Panc1 (cell line): ENCODE data around the gene KMT5B. TPM values are rescaled to one million over a fixed set of nuclear protein-coding genes. Genes with fewer than 3 reads are reported as not detected.

Experiments
- ATAC-seq: fragments of 200-7000 bp; cut with Tn5 transposase; 2 replicates; pipeline ENCODE4 v1.9.1; 2020; ENCODE audit warnings: mild to moderate bottlenecking, moderate library complexity
- BruUV-seq: library from RNA; stranded (reverse); fragments of 400-500 nt; replicated peaks from 2 replicates; lab custom pipeline; 2021; lab: Mats Ljungman, UMichigan
- CTCF ChIA-PET: fragments of 300-600 bp; sonication (Branson Sonifier 250); formaldehyde crosslinking; loops from one replicate; lab custom pipeline; 2022; ENCODE audit warnings: antibody characterized with exemption; lab: Charles Lee
- POLR2A ChIA-PET: fragments of 300-600 bp; sonication (Branson Sonifier 250); formaldehyde crosslinking; loops from one replicate; lab custom pipeline; 2022; ENCODE audit warnings: antibody characterized with exemption; lab: Charles Lee
- DNase-seq: peaks from one replicate; pipeline ENCODE4 v3.0.0-alpha.2; 2010; ENCODE audit warnings: low read depth, low spot score
- H3K27ac ChIP-seq: 2 replicates; pipeline ENCODE4 v1.5.1; 2011; ENCODE audit warnings: mild to moderate bottlenecking, low read length, inconsistent platforms
- H3K27me3 ChIP-seq: fragments of 200-500 bp; sonication (Bioruptor generic); 2 replicates; pipeline ENCODE4 v1.6.0; 2014; ENCODE audit warnings: low read length, inconsistent platforms; ENCODE audit not compliant: control insufficient read depth, insufficient read depth
- H3K36me3 ChIP-seq: fragments of 200-500 bp; sonication (Bioruptor generic); 2 replicates; pipeline ENCODE4 v1.5.1; 2014; ENCODE audit warnings: inconsistent platforms, mild to moderate bottlenecking, low read length, moderate library complexity; ENCODE audit not compliant: control insufficient read depth, insufficient read depth
- H3K4me1 ChIP-seq: 2 replicates; pipeline ENCODE4 v1.5.1; 2011; ENCODE audit warnings: inconsistent platforms, mild to moderate bottlenecking, low read length, moderate library complexity; ENCODE audit not compliant: control insufficient read depth, insufficient read depth
- H3K4me3 ChIP-seq, 2 experiments: 2 replicates each; pipeline ENCODE4 v1.5.1; 2011 to 2012; ENCODE audit warnings: low read depth in 2 of 2, low read length in 2 of 2, mild to moderate bottlenecking in 2 of 2, inconsistent platforms in 1 of 2, moderate library complexity in 1 of 2
- H3K9me3 ChIP-seq: fragments of 200-500 bp; sonication (Bioruptor generic); 2 replicates; pipeline ENCODE4 v1.5.1; 2014; ENCODE audit warnings: low read depth, mild to moderate bottlenecking, inconsistent platforms, low read length, moderate library complexity; ENCODE audit not compliant: control insufficient read depth, insufficient read depth
- CTCF ChIP-seq: fragments of 450-650 bp; IDR thresholded peaks from 2 replicates; pipeline ENCODE4 v1.5.1; 2017; ENCODE audit warnings: mild to moderate bottlenecking
- POLR2AphosphoS5 ChIP-seq: IDR thresholded peaks from 2 replicates; pipeline ENCODE4 v1.6.1; 2012; ENCODE audit warnings: mild to moderate bottlenecking, low read depth, low read length, moderate library complexity
- REST ChIP-seq, 2 experiments: IDR thresholded peaks; 2 replicates each; pipeline ENCODE4 v1.6.1; 2011 to 2012; ENCODE audit warnings: low read depth in 2 of 2, control low read depth in 1 of 2, low read length in 1 of 2, mild to moderate bottlenecking in 1 of 2, moderate library complexity in 1 of 2; ENCODE audit not compliant: insufficient read depth in 1 of 2
- SIN3A ChIP-seq: IDR thresholded peaks from 2 replicates; pipeline ENCODE4 v1.6.1; 2012; ENCODE audit warnings: low read depth, mild to moderate bottlenecking, low read length, moderate library complexity, borderline replicate concordance; ENCODE audit not compliant: insufficient read depth
- TCF7L2 ChIP-seq: IDR thresholded peaks from 2 replicates; pipeline ENCODE4 v1.6.1; 2011; ENCODE audit warnings: mild to moderate bottlenecking, low read depth, low read length, inconsistent platforms
- in situ Hi-C: cut with HindIII; loops from 2 replicates; pipeline ENCODE4 v1.10.0; 2016; ENCODE audit warnings: low sequenced_read_pairs, low pct_unique_long_range_greater_than_20kb
- intact Hi-C: fragments of 100-400 bp; cut with micrococcal nuclease; formaldehyde crosslinking; loops from one replicate; pipeline ENCODE4 v1.10.0; 2022; ENCODE audit not compliant: unreplicated experiment
- total RNA-seq: library from RNA; stranded (reverse); gene quantifications from one replicate; pipeline ENCODE4 v1.2.1, GENCODE V29; 2021; ENCODE audit not compliant: unreplicated experiment

KMT5B gene
- total RNA-seq, 1 experiment from 2014 or later = 48.6 TPM

GRCh38 chr11:68163691-68164090 lies 49.4 kb downstream of the KMT5B start:
- POLR2A ChIA-PET = no interaction called here
- H3K27ac ChIP-seq = no peak overlapping the region
- no peaks in the 10 kb centered on the region for H3K4me1 ChIP-seq
- H3K27me3 ChIP-seq = no peaks in the 10 kb centered on the region
- BruUV-seq = no TSS peak
- H3K4me3 ChIP-seq = no peak overlapping the region
- ATAC-seq (no peak), DNase-seq (no peak)
- intact Hi-C loops (no loop called here), in situ Hi-C loops (no loop called here)
- CTCF ChIA-PET = no interaction called here
- TF ChIP-seq SIN3A = no peak
- no peak for TF ChIP-seq POLR2AphosphoS5
- TF ChIP-seq REST (IDR thresholded peaks at IDR 0.05; ENCODE audit: insufficient read depth in 1 of 2, low read depth in 2 of 2, low read length in 1 of 2) = no peak
- TF ChIP-seq CTCF = no peak
- TF ChIP-seq TCF7L2 = no peak
- H3K36me3 ChIP-seq = peaks cover 19% of the 10 kb centered on the region
- no peaks in the 10 kb centered on the region for H3K9me3 ChIP-seq

- no peaks in the 10 kb centered on the region for H3K9me3 ChIP-seq
- H3K27ac ChIP-seq = no peak overlapping the region
- ChIA-PET POLR2A (no interaction called here), CTCF (no interaction called here)
- in situ Hi-C loops = no loop called here
- no peaks in the 10 kb centered on the region for H3K27me3 ChIP-seq
- H3K36me3 ChIP-seq = peaks cover 4% of the 10 kb centered on the region; the same call in 1 of the 2 replicates
- no peaks in the 10 kb centered on the region for H3K4me1 ChIP-seq
- no peak for TF ChIP-seq REST (IDR thresholded peaks at IDR 0.05; ENCODE audit: insufficient read depth in 1 of 2, low read depth in 2 of 2, low read length in 1 of 2)
- BruUV-seq = no TSS peak
- intact Hi-C loops = no loop called here
- no peak for ATAC-seq
- DNase-seq = no peak
- H3K4me3 ChIP-seq = no peak overlapping the region
Measured at GRCh38 chr11:68160100-68160695, 52.9 kb downstream of the KMT5B start.
